ENCODE measurements around the gene CACNA1C. TPM values are rescaled to one million over a fixed set of nuclear protein-coding genes. Genes with fewer than 3 reads are reported as not detected.

The CACNA1C gene
- polyA plus RNA-seq, 1 of the 3 experiments (the other 2 are of a cell fraction) = 1.5 TPM

GRCh38 chr12:2057795-2058408 is 5.1 kb downstream of the CACNA1C start:
- H3K27ac ChIP-seq (ENCODE audit: low read depth in 2 of 2, low read length in 1 of 2) = no peak overlapping the region; a peak in 1 of 4 replicates
- H3K36me3 ChIP-seq (replicated peaks in 1 of 2; ENCODE audit: control insufficient read depth in 1 of 2, insufficient read depth in 2 of 2, low read length in 1 of 2) = no peaks in the 10 kb centered on the region
- ChIA-PET CTCF (interaction anchor here (0.6 to 8.4 kb wide), 25 partner anchors 10 to 524 kb away, joined by 3 to 150 read pairs (median 3); no protein-coding TSS in a partner anchor), POLR2A (no interaction called here)
- DNase-seq = no peak
- H3K4me1 ChIP-seq (ENCODE audit: control insufficient read depth in 1 of 2, insufficient read depth in 2 of 2, low read depth in 1 of 2, low read length in 1 of 2) = peaks cover 0 to 33% of the 10 kb centered on the region in 2 experiments; a peak in 1 of 4 replicates
- H2AFZ ChIP-seq (ENCODE audit: low read depth) = no peak overlapping the region
- no peaks in the 10 kb centered on the region for H3K27me3 ChIP-seq (ENCODE audit: insufficient read depth)
- H3K4me3 ChIP-seq (ENCODE audit: low read depth in 2 of 2, low read length in 1 of 2) = no peak overlapping the region
- H3K9me3 ChIP-seq = no peaks in the 10 kb centered on the region
- TF ChIP-seq EZH2phosphoT487 (IDR thresholded peaks at IDR 0.05; ENCODE audit: borderline replicate concordance, low read depth) = no peak
- no peak for TF ChIP-seq NRF1 (IDR thresholded peaks at IDR 0.05; ENCODE audit: low read depth, low read length)
- TF ChIP-seq USF1 (IDR thresholded peaks at IDR 0.05; ENCODE audit: borderline replicate concordance, low read depth) = no peak
- no peak for TF ChIP-seq POLR2AphosphoS5 (IDR thresholded peaks at IDR 0.05; ENCODE audit: low read depth, low read length)
- H3K4me2 ChIP-seq = no peak overlapping the region
- 0 out of 2 replicates have a peak, but pooled peaks cover 6% of the 10 kb centered on the region for H3K79me2 ChIP-seq (ENCODE audit: insufficient read depth)
- 70% methylated on average over 8 of the region's 8 CpGs for WGBS (ENCODE audit: low lambda C conversion rate)
- no peaks in the 10 kb centered on the region for H3K9me2 ChIP-seq
- no peaks in the 10 kb centered on the region for H4K20me1 ChIP-seq (ENCODE audit: insufficient read depth)
- H3F3A ChIP-seq (replicated peaks; ENCODE audit: insufficient read depth) = no peaks in the 10 kb centered on the region
- no peak overlapping the region for H3K9ac ChIP-seq

- CTCF ChIA-PET = interaction anchor here (1.2 to 8.4 kb wide), 7 partner anchors 8 to 524 kb away, joined by 3 to 150 read pairs (median 3); no protein-coding TSS in a partner anchor
- Histone ChIP-seq H3K4me1 (ENCODE audit: control insufficient read depth in 1 of 2, insufficient read depth in 2 of 2, low read depth in 1 of 2, low read length in 1 of 2) (peaks cover 0 to 33% of the 10 kb centered on the region in 2 experiments; a peak in 2 of 4 replicates), H3K79me2 (ENCODE audit: insufficient read depth) (0 out of 2 replicates have a peak, but pooled peaks cover 6% of the 10 kb centered on the region)
These were observed 6.0 kb downstream of the CACNA1C start for GRCh38 chr12:2058837-2059236.

More at GRCh38 chr12:2058837-2059236, 6.0 kb downstream of the CACNA1C start:
- DNase-seq = no peak
- Histone ChIP-seq H4K20me1 (ENCODE audit: insufficient read depth) (no peaks in the 10 kb centered on the region), H3K9ac (no peak overlapping the region), H2AFZ (ENCODE audit: low read depth) (no peak overlapping the region), H3K9me2 (no peaks in the 10 kb centered on the region), H3K4me2 (no peak overlapping the region), H3K9me3 (no peaks in the 10 kb centered on the region), H3K27ac (ENCODE audit: low read depth in 2 of 2, low read length in 1 of 2) (no peak overlapping the region), H3F3A (replicated peaks; ENCODE audit: insufficient read depth) (no peaks in the 10 kb centered on the region), H3K36me3 (replicated peaks in 1 of 2; ENCODE audit: control insufficient read depth in 1 of 2, insufficient read depth in 2 of 2, low read length in 1 of 2) (no peaks in the 10 kb centered on the region), H3K4me3 (ENCODE audit: low read depth in 2 of 2, low read length in 1 of 2) (no peak overlapping the region), H3K27me3 (ENCODE audit: insufficient read depth) (no peaks in the 10 kb centered on the region)
- WGBS (ENCODE audit: low lambda C conversion rate) = 87% methylated on average over 6 of the region's 6 CpGs
- POLR2A ChIA-PET = no interaction called here
- no peak for TF ChIP-seq REST (IDR thresholded peaks at IDR 0.05; ENCODE audit: low read depth, low read length)
